GM12891 (cell line): ENCODE measurements around the gene NUDT9.

Experiments used
- POLR2A ChIP-seq: IDR thresholded peaks from 2 replicates; pipeline ENCODE4 v1.6.1; 2011; ENCODE audit warnings: low read depth, low read length, control low read depth
- POLR2AphosphoS5 ChIP-seq: IDR thresholded peaks from 2 replicates; pipeline ENCODE4 v1.6.1; 2011; ENCODE audit warnings: low read depth, low read length, control low read depth
- SPI1 ChIP-seq: IDR thresholded peaks from 2 replicates; pipeline ENCODE4 v1.6.1; 2011; ENCODE audit warnings: low read depth, low read length, control low read depth

- TF ChIP-seq SPI1 (no peak), POLR2AphosphoS5 (no peak), POLR2A (no peak)
Observed at GRCh38 chr4:87392183-87392582, 30.2 kb upstream of the NUDT9 start.
